ENCODE measurements around the gene CYTL1.

DNA sequence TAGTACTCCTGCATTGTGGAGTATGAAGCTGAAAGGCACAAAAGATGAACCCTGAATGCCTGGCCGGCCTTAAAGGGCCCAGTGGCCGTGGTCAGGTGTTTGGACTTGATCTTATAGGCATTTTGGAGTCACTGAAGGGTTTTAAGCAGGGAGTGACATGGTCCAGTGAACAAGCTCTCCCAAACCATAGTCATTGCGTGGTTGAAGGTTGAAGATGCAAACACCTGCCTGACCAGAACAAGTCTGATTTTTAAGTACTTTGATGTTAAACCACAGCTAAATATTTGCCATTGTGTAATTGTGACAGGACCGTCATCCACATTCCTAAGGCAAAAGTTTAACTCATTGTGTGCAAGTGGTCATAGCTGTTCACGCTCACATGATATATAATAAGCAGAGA is 35.3 kb upstream of the CYTL1 start:
- TF ChIP-seq POLR2A (IDR thresholded peaks at IDR 0.05; ENCODE audit: low read length) (no peak), GATA1 (IDR thresholded peaks at IDR 0.05; ENCODE audit: low read depth, low read length) (no peak)

Measured in erythroblast (primary cell).